PC-9 (cell line): ENCODE measurements around the gene LHX4.

Experiments used
- EZH2 ChIP-seq: fragments of 200-600 bp; sonication (generic); IDR thresholded peaks from 2 replicates; pipeline ENCODE4 v1.8.0; 2017; ENCODE audit warnings: antibody characterized with exemption, low read depth
- TF ChIP-seq, protein P1 (sequence below): fragments of 200-600 bp; sonication (generic); conservative IDR thresholded peaks from 2 replicates; pipeline ENCODE4 v1.6.1; 2017; ENCODE audit warnings: mixed run types, antibody characterized with exemption, mild to moderate bottlenecking, moderate library complexity

DNA sequence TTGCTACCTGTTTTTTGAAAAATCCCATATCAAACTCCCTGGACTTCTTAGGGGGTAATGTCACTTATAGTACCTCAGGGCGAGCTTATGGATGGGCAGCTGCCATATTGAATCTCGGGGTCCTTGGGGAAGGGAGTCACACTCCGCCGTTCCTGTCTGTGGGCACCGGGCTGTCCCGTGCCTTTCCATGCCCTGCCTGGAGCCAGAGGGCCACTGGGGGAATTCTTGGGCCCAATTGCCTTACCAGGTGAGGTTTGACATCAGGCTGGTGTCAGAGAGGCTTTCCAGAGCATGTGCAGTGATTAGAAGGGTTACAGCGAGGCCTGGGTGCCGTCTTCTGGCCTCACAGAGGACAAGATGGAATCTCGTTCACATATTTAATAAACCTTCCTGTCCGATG is 46.6 kb upstream of the LHX4 start:
- TF ChIP-seq, protein P1, sequence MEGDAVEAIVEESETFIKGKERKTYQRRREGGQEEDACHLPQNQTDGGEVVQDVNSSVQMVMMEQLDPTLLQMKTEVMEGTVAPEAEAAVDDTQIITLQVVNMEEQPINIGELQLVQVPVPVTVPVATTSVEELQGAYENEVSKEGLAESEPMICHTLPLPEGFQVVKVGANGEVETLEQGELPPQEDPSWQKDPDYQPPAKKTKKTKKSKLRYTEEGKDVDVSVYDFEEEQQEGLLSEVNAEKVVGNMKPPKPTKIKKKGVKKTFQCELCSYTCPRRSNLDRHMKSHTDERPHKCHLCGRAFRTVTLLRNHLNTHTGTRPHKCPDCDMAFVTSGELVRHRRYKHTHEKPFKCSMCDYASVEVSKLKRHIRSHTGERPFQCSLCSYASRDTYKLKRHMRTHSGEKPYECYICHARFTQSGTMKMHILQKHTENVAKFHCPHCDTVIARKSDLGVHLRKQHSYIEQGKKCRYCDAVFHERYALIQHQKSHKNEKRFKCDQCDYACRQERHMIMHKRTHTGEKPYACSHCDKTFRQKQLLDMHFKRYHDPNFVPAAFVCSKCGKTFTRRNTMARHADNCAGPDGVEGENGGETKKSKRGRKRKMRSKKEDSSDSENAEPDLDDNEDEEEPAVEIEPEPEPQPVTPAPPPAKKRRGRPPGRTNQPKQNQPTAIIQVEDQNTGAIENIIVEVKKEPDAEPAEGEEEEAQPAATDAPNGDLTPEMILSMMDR = no peak
- TF ChIP-seq EZH2 = no peak
